Activated CD4-positive, CD25-positive, alpha-beta regulatory T cell treated with anti-CD3 and anti-CD28 coated beads, Interleukin-2, amount 50 U/mL, for 16 hours (primary cell): ENCODE measurements around the gene NBPF6.
"Not testable (repeated sequence)": the region's sequence is repeated elsewhere in the genome, so short reads cannot be mapped to it uniquely, and the experiment has no call there.

Source experiments
- DNase-seq: peaks from one replicate; pipeline ENCODE4 v3.0.0-alpha.2; 2020; ENCODE audit warnings: low read depth, low spot score

Gene NBPF6

DNA sequence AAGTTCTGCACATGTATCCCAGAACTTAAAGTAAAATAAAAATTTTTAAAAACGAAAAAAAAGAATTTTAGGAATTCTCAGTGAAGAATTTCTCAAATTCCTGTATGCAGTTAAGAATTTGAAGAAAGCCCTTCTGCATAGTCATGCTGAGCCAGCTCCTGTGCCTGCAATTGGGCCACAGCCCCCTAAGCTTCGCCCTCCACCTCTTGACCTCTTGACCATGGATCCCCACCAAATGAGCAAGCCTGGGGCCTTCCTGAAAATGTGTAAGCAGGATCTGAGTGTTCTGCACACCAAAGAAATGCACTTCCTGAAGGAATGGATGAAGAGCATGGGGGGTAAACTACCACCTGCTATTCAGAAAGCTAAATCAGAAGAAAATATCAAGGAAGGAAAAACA lies 52.0 kb downstream of the NBPF6 start:
- no peak for DNase-seq

DNA sequence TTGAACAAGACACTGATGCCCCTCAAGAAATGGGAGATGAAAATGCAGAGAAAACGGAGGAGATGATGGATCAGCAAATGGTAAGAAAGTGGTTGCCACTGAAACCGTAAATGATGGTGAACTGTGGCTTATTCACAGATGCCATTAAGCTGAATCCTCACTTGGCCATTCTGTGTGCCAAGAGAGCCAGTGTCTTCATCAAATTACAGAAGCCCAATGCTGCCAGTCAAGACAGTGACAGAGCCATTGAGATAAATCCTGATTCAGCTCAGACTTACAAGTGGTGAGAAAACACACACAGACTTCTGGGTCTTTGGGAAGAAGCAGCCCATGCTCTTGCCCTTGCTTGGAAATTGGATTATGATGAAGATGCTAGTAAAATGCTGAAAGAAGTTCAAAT lies 52.5 kb downstream of the NBPF6 start:
- DNase-seq: no peak

DNA sequence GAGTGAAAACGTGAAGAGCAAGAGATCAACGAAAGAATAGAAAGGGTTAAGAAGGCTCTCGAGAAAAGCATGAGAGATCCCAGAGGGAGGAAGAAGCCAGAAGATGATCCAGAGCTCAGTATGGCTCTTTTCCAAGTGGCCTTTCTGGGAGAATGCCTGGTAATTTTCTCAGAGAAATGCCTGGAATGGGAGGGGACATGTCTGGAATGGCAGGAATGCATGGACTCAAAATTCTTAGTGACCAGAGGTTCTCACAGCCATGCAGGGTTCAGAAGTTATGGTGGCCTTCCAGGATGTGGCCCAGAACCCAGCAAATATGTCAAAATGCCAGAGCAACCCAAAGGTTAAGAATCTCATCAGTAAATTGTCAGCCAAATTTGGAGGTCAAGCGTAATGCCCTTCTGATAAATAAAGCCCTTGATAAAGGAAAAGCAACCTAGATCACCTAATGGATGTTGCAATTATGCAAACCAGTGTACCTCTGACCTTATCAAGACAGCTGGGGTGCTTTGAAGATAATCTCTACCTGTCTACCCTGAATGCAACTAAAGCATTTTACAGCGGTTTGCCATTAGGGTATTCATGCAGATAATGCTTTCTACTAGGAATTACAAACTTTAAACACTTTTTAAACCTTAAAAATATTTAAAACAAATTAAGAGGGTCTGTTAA lies 53.1 kb downstream of the NBPF6 start:
- no peak for DNase-seq

DNA sequence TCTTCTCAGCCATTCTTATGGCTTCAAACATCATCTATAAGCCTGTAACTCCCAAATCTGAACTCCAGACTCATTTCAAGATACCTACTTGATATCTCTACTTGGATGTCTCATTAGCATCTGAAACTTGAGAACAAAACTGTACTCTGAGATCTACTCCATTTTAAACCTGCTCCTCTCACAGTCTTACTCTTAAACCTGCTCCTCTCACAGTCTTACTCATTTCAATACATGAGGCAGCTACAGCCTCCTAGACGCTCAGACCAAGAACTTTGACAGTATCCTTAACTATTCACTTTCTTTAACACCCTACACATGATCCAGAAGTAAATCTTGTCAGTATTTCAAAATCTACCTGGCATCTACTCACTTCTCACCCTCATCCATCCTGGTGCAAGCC lies 54.3 kb downstream of the NBPF6 start:
- no peak for DNase-seq

DNA sequence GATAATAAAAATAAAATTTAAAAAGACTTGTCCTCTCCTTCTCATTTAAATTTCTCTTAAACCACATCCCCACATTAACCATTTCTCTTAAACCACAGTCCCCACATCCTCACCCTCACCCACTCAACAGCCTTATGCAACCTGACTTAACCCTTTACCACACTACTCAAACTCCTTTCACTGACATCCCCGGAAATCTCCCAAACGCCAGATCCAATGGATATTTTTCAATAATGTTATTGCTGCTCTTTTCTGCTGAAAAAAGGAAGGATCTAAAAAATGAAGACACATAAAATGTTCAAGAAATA lies 55.6 kb downstream of the NBPF6 start:
- no peak for DNase-seq

DNA sequence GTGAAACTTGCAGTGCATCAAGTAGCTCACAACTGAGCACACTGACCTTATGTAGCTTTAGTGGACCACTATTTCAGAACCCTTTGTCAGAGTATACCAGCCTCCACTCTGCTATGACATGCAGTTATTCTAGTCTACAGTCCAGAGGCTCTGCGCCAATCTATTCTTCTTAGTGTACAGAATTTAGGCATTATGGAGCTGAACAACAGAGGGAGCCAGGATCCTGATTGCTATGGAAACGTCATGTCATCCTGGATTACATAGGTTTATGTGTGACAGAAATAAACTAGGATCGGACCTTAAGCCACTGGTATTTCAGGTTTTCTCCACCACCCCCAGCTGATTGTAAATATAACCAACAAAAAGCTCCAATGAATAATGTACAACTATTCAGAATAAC lies 61.6 kb downstream of the NBPF6 start:
- no peak for DNase-seq

DNA sequence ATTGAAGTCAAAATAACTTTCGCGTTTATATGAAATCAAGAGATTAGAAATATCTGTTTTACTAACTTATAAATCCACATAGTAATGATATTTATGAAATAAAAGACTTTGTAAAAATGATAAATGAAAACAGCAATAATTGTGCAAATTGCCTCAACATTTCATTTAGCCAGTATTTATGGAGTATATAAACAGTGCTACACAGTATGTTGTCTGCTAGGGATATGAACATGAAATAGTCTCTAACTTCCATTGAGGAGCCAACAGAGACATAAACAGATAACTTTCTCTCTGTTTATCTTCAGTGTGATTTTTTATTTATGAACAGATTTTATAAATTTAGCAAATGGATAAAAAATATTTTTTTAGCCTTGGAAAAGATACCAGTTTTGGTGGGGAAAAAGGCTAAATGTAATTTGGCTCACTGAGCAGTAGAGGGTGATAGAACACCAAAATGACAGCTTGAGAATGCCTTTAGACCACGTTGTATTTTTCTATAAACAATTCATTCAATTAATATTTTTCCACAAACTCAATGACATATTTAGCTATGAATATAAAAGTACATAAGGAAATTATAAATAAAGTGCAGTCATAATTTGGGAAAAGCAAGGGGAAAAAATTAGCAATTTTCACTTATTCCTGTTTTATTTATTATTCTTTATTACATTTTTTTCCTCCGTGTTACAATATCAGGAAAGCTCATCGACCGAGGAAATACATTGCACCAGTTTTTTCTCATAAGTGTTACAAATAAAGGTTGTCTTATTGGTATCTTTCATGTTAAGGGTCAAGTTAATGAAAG lies 62.3 kb downstream of the NBPF6 start:
- DNase-seq: no peak

DNA sequence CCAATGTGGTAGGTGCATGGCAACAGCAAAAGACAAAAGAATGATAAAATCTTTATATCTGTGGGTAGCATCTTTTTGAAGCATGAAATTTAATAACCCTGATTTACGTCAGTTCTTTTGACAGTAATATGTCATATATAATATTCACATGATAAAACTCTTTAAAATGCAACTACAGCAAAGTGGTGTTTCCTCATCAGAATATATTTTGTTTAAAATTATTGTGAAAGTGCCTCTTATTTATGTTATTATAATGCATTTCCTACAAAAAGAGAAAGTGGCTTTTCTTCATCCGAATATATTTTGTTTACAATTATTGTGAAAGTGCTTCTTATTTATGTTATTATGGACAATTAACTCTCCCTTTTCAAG lies 62.9 kb downstream of the NBPF6 start:
- DNase-seq: no peak

DNA sequence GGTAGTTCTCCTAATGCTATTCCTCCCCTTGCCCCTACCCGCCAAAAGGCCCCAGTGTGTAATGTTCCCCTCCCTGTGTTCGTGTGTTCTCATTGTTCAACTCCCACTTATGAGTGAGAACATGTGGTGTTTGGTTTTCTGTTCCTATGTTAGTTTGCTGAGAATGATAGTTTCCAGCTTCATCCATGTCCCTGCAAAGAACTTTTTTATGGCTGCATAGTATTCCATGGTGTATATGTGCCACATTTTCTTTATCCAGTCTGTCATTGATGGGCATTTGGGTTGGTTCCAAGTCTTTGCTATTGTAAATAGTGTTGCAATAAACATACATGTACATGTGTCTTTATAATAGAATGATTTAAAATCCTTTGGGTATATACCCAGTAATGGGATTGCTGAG lies 63.8 kb downstream of the NBPF6 start:
- not testable (repeated sequence) for DNase-seq

DNA sequence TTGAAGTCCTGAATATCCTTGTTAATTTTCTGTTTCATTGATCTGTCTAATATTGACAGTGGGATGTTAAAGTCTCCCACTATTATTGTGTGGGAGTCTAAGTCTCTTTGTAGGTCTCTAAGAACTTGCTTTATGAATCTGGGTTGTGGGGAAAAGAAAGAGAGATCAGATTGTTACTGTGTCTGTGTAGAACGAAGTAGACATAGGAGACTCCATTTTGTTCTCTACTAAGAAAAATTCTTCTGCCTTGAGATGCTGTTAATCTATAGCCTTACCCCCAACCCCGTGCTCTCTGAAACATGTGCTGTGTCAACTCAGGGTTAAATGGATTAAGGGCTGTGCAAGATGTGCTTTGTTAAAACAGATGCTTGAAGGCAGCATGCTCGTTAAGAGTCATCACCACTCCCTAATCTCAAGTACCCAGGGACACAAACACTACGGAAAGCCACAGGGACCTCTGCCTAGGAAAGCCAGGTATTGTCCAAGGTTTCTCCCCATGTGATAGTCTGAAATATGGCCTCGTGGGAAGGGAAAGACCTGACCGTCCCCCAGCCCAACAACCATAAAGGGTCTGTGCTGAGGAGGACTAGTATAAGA lies 67.3 kb downstream of the NBPF6 start:
- DNase-seq: not testable (repeated sequence)
